HFFc6 (cell line): Measurements from ENCODE around the gene OAS3. TPM values are rescaled to one million over a fixed set of nuclear protein-coding genes. Genes with fewer than 3 reads are reported as not detected.
"Not testable (repeated sequence)": the region's sequence is repeated elsewhere in the genome, so short reads cannot be mapped to it uniquely, and the experiment has no call there.

ENCODE experiments used
- DNase-seq: peaks from one replicate; pipeline ENCODE4 v3.0.0-alpha.2; 2018
- H3K27ac Mint-ChIP-seq: 2 replicates; pipeline ENCODE4 v1.8.0; 2020; ENCODE audit warnings: mild to moderate bottlenecking, mixed read lengths
- H3K27me3 Mint-ChIP-seq: 2 replicates; pipeline ENCODE4 v1.8.0; 2021; ENCODE audit warnings: mild to moderate bottlenecking, moderate library complexity, mixed read lengths; ENCODE audit not compliant: insufficient read depth
- H3K36me3 Mint-ChIP-seq: 2 replicates; pipeline ENCODE4 v1.8.0; 2021; ENCODE audit warnings: low read depth, mixed read lengths
- H3K4me1 Mint-ChIP-seq: 2 replicates; pipeline ENCODE4 v1.8.0; 2020; ENCODE audit warnings: low read depth, mixed read lengths
- H3K4me3 Mint-ChIP-seq: 2 replicates; pipeline ENCODE4 v1.8.0; 2020; ENCODE audit warnings: mild to moderate bottlenecking, moderate library complexity, mixed read lengths
- H3K9me3 Mint-ChIP-seq: 2 replicates; pipeline ENCODE4 v1.8.0; 2020; ENCODE audit warnings: mild to moderate bottlenecking, mixed read lengths
- total RNA-seq, 6 experiments: library from RNA; stranded (reverse); fragmentation: NEBNext Ultra II Directional; extraction: Animal tissue kit (Norgen Biotek cat#: 25700); gene quantifications; 2 replicates in 1 of 6; 3 replicates in 5 of 6; pipeline ENCODE4 v1.2.3, GENCODE V29; 2021
- TF ChIP-seq, protein P1 (sequence below): fragments of 200-600 bp; sonication (generic); IDR thresholded peaks from 2 replicates; pipeline ENCODE4 v1.5.0; 2021; ENCODE audit warnings: antibody characterized with exemption, mild to moderate bottlenecking

Gene OAS3
- total RNA-seq, 6 experiments from 2014 or later, result 3.3 to 11.3 (median 9.0) TPM

DNA sequence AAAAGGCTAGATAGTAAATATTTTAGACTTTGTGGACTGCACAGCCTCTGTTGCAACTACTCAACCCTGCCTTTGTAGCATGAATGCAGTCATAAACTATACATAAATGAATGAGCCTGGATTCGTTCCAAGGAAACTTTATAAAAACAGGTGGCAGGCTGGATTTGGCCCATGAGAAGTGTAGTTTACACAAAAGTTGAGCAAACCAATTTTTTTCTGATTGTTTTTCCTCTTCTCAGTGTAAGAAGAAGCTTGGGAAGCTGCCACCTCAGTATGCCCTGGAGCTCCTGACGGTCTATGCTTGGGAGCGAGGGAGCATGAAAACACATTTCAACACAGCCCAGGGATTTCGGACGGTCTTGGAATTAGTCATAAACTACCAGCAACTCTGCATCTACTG, 22.0 kb upstream of the OAS3 start:
- H3K36me3 Mint-ChIP-seq, result peaks cover 7% of the 10 kb centered on the region; the same call in 1 of the 2 replicates
- no peak for DNase-seq
- no peak overlapping the region for H3K27ac Mint-ChIP-seq
- H3K27me3 Mint-ChIP-seq, result no peaks in the 10 kb centered on the region; the same call in 1 of the 2 replicates
- H3K9me3 Mint-ChIP-seq, result peaks cover 16% of the 10 kb centered on the region
- no peaks in the 10 kb centered on the region for H3K4me1 Mint-ChIP-seq
- TF ChIP-seq, protein P1, sequence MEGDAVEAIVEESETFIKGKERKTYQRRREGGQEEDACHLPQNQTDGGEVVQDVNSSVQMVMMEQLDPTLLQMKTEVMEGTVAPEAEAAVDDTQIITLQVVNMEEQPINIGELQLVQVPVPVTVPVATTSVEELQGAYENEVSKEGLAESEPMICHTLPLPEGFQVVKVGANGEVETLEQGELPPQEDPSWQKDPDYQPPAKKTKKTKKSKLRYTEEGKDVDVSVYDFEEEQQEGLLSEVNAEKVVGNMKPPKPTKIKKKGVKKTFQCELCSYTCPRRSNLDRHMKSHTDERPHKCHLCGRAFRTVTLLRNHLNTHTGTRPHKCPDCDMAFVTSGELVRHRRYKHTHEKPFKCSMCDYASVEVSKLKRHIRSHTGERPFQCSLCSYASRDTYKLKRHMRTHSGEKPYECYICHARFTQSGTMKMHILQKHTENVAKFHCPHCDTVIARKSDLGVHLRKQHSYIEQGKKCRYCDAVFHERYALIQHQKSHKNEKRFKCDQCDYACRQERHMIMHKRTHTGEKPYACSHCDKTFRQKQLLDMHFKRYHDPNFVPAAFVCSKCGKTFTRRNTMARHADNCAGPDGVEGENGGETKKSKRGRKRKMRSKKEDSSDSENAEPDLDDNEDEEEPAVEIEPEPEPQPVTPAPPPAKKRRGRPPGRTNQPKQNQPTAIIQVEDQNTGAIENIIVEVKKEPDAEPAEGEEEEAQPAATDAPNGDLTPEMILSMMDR, result no peak
- H3K4me3 Mint-ChIP-seq, result no peak overlapping the region

DNA sequence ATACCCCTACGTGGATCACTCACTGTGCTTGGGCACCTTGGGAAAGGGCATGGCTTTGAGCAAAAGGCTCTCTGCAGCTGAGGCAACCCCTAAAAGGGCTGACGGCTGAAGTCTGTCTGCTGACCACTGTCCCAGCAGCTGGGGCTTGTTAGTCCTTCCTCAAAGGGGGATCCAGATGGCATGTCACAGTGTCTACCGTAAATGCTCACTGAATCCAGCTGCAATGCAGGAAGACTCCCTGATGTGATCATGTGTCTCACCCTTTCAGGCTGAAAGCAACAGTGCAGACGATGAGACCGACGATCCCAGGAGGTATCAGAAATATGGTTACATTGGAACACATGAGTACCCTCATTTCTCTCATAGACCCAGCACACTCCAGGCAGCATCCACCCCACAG, 19.2 kb upstream of the OAS3 start:
- Mint-ChIP-seq H3K9me3 (peaks cover 4% of the 10 kb centered on the region; the same call in 1 of the 2 replicates), H3K4me3 (no peak overlapping the region), H3K36me3 (no peaks in the 10 kb centered on the region), H3K27me3 (no peaks in the 10 kb centered on the region), H3K27ac (no peak overlapping the region), H3K4me1 (no peaks in the 10 kb centered on the region)
- TF ChIP-seq, protein P1, result no peak
- DNase-seq, result no peak

DNA sequence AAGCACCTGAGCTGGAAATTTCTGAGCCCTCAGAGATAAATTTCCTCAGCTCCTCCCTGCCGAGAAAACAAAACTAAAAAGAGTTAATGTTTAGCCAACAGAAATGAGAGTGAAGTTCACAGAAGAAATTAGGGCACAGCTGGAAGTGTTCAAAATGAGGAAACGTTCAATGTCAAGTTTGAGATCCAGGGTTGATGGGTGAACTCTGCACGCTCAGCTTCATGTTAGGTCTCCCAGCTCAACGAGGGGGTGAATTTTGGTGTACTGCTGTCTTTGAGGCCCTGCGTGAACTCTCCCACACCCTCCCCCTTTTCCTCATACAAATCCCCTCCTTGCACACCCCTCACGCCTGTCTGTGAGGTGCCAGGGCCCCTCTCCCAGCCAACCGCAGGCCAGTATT, 13.3 kb upstream of the OAS3 start:
- Mint-ChIP-seq H3K4me1 (no peaks in the 10 kb centered on the region), H3K27me3 (peaks cover 2% of the 10 kb centered on the region), H3K36me3 (no peaks in the 10 kb centered on the region), H3K9me3 (no peaks in the 10 kb centered on the region), H3K27ac (no peak overlapping the region), H3K4me3 (peak overlapping the region; percentile 42; the same call in 1 of the 2 replicates)
- TF ChIP-seq, protein P1, result no peak
- no peak for DNase-seq

DNA sequence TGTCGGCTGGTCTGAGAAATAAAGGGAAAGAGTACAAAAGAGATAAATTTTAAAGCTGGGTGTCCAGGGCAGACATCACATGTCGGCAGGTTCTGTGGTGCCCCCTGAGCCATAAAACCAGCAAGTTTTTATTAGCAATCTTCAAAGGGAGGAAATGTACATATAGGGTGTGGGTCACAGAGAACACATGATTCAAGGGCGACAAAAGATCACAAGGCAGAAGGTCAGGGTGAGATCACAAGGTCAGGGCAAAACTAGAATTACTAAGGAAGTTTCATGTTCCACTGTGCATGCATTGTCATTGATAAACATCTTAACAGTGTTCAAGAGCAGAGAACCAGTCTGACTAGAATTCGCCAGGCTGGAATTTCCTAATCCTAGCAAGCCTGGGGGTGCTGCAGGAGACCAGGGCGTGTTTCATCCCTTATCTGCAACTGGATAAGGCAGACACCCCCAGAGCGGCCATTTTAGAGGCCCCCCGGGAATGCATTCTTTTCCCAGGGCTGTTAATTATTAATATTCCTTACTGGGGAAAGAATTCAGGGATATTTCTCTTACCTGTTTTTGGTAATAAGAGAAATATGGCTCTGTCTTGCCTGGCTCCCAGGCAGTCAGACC, 11.7 kb upstream of the OAS3 start:
- H3K9me3 Mint-ChIP-seq, H3K4me1 Mint-ChIP-seq, H3K27me3 Mint-ChIP-seq, H3K4me3 Mint-ChIP-seq, H3K36me3 Mint-ChIP-seq, H3K27ac Mint-ChIP-seq, DNase-seq: not testable (repeated sequence)

DNA sequence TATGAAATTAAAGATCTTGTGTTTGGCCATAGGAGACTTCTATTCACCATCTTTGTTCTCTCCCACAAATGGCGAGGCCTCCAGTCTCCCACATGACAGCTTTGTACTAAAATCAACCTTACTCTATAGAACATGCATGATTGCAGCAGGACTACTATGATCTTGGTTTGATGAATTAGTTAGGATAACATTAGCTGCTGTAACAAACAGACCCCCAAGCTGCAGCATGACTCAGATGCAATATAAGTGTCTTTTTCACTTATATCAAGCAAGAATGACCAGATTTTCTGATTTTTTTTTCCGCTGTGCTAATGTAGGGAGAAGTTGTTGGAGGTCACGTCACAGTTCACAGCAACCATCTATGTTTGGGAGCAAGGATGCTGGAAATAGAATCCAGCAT, 10.8 kb upstream of the OAS3 start:
- H3K27ac Mint-ChIP-seq, result no peak overlapping the region
- TF ChIP-seq, protein P1, result no peak
- DNase-seq, result no peak
- no peaks in the 10 kb centered on the region for H3K4me1 Mint-ChIP-seq
- H3K4me3 Mint-ChIP-seq, result no peak overlapping the region
- H3K9me3 Mint-ChIP-seq, result no peaks in the 10 kb centered on the region
- peaks cover 2% of the 10 kb centered on the region for H3K27me3 Mint-ChIP-seq
- no peaks in the 10 kb centered on the region for H3K36me3 Mint-ChIP-seq

DNA sequence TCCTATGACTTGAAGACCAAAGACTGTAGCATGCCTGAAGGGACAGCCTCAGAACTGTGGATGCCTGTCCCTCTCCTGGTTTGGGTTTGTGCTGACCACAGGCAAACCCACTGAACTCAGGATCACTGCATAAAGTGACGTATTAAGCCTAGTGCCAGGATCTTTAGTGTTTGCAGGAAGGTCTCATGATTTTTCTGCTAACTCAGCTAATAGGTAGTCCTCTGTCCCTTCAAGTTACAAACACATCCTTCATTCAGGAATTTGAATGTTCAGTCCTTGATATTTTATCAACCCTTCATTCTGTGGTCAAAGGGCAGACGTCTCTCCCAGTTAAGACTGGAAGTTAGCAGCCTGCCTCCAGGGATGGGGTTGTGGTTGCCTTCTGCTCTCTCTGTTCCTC, 10.3 kb upstream of the OAS3 start:
- H3K4me1 Mint-ChIP-seq, result no peaks in the 10 kb centered on the region
- TF ChIP-seq, protein P1, result no peak
- H3K36me3 Mint-ChIP-seq, result no peaks in the 10 kb centered on the region
- H3K9me3 Mint-ChIP-seq, result no peaks in the 10 kb centered on the region
- H3K27ac Mint-ChIP-seq, result no peak overlapping the region
- no peak overlapping the region for H3K4me3 Mint-ChIP-seq
- peaks cover 2% of the 10 kb centered on the region for H3K27me3 Mint-ChIP-seq
- DNase-seq, result no peak
